Chondrocyte (in vitro differentiated cells): ENCODE results near the gene SULT1C2. TPM values are rescaled to one million over a fixed set of nuclear protein-coding genes. Genes with fewer than 3 reads are reported as not detected.

Source experiments
- DNase-seq: peaks from one replicate; pipeline ENCODE4 v3.0.0; 2021; ENCODE audit warnings: mixed read lengths, low spot score
- H3K27ac Mint-ChIP-seq: one replicate; pipeline ENCODE4 v1.8.0; 2021; ENCODE audit warnings: mild to moderate bottlenecking, moderate library complexity, mixed read lengths; ENCODE audit not compliant: unreplicated experiment
- H3K27me3 Mint-ChIP-seq: 2 replicates; pipeline ENCODE4 v1.8.0; 2021; ENCODE audit warnings: low read depth, mixed read lengths
- H3K36me3 Mint-ChIP-seq: 2 replicates; pipeline ENCODE4 v1.8.0; 2021; ENCODE audit warnings: low read depth, mixed read lengths
- H3K4me1 Mint-ChIP-seq: 2 replicates; pipeline ENCODE4 v1.8.0; 2021; ENCODE audit warnings: low read depth, mild to moderate bottlenecking, mixed read lengths
- H3K4me3 Mint-ChIP-seq: one replicate; pipeline ENCODE4 v1.8.0; 2021; ENCODE audit warnings: mild to moderate bottlenecking, moderate library complexity, mixed read lengths; ENCODE audit not compliant: unreplicated experiment
- H3K9me3 Mint-ChIP-seq: 2 replicates; pipeline ENCODE4 v1.8.0; 2021; ENCODE audit warnings: low read depth, mixed read lengths
- CTCF ChIP-seq: fragments of 200-600 bp; sonication (generic); IDR thresholded peaks from 2 replicates; pipeline ENCODE4 v1.5.0; 2021; ENCODE audit warnings: antibody characterized with exemption, mild to moderate bottlenecking, moderate library complexity
- total RNA-seq: library from RNA; stranded (reverse); gene quantifications from 3 replicates; pipeline ENCODE4 v1.2.1, GENCODE V29; 2021

The SULT1C2 gene
- total RNA-seq, 1 donor from 2014 or later = 0.27 TPM

- H3K27me3 Mint-ChIP-seq = peaks cover 36% of the 10 kb centered on the region
- TF ChIP-seq CTCF = no peak
These were observed 35.6 kb upstream of the SULT1C2 start for GRCh38 chr2:108253106-108253505.

DNA sequence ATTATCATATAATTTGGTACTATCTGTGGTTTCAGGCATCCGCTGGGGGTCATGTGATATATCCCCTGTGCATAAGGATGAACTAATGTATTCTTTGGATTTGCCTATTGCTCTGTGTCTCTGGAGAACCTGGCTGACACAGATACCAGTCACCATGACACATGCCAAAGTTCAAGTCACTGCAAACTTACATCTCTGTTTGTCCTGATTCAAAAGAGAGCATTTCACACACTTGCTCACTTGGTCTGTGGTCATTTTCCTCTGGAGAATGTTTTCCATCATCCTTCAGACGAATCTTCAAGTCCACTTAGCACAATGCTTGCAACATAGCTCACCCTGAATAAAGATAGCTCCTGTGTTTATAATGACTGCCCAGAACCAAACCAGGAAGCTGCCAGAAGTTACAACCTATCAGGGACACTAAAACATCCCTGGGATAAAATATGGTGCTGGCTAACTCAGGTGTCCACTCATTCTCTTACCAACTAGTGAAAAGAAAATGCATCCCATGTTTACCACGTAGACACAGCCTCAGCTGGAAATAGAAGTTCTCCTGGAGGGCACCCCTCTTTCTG is 30.9 kb upstream of the SULT1C2 start:
- no peak overlapping the region for H3K27ac Mint-ChIP-seq
- TF ChIP-seq CTCF = no peak
- no peaks in the 10 kb centered on the region for H3K9me3 Mint-ChIP-seq
- H3K27me3 Mint-ChIP-seq = peaks cover 18% of the 10 kb centered on the region
- H3K4me1 Mint-ChIP-seq = no peaks in the 10 kb centered on the region
- no peaks in the 10 kb centered on the region for H3K36me3 Mint-ChIP-seq
- H3K4me3 Mint-ChIP-seq = no peak overlapping the region
- DNase-seq = no peak

More at GRCh38 chr2:108253106-108253505, 35.6 kb upstream of the SULT1C2 start:
- H3K9me3 Mint-ChIP-seq = no peaks in the 10 kb centered on the region
- no peaks in the 10 kb centered on the region for H3K36me3 Mint-ChIP-seq
- H3K27ac Mint-ChIP-seq = no peak overlapping the region
- no peaks in the 10 kb centered on the region for H3K4me1 Mint-ChIP-seq
- no peak for DNase-seq
- no peak overlapping the region for H3K4me3 Mint-ChIP-seq

- peaks cover 11% of the 10 kb centered on the region for H3K27me3 Mint-ChIP-seq
- H3K36me3 Mint-ChIP-seq = no peaks in the 10 kb centered on the region
- H3K9me3 Mint-ChIP-seq = no peaks in the 10 kb centered on the region
- no peak for TF ChIP-seq CTCF
- H3K27ac Mint-ChIP-seq = no peak overlapping the region
- no peak for DNase-seq
- H3K4me1 Mint-ChIP-seq = no peaks in the 10 kb centered on the region
- no peak overlapping the region for H3K4me3 Mint-ChIP-seq
These were observed 27.9 kb upstream of the SULT1C2 start for GRCh38 chr2:108260773-108261172.

GRCh38 chr2:108262036-108262435 is 26.7 kb upstream of the SULT1C2 start:
- Mint-ChIP-seq H3K4me1 (peaks cover 4% of the 10 kb centered on the region), H3K27ac (no peak overlapping the region), H3K36me3 (no peaks in the 10 kb centered on the region), H3K4me3 (no peak overlapping the region), H3K27me3 (peaks cover 11% of the 10 kb centered on the region), H3K9me3 (no peaks in the 10 kb centered on the region)
- no peak for TF ChIP-seq CTCF
- no peak for DNase-seq

DNA sequence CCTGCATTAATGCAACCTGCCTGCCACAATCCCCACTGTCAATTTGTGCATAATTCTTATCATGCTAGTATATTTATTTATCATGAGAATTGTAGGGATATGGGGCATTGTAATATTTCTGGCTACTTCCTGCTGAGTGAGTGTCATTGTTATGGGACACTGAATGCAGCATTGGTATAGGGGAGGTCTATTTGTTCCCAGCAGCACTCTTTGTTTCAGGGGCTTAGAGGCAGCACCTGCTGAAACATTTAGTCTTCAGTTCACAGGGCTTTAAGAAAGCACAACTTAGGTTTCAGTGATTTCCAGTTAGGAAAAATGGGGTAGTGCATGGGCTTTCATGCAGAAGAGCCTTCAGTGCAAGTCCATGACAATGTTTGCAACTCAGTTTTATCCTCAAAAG is 25.3 kb upstream of the SULT1C2 start:
- H3K27ac Mint-ChIP-seq = no peak overlapping the region
- H3K36me3 Mint-ChIP-seq = no peaks in the 10 kb centered on the region
- TF ChIP-seq CTCF = no peak
- H3K4me1 Mint-ChIP-seq = peaks cover 18% of the 10 kb centered on the region
- no peaks in the 10 kb centered on the region for H3K9me3 Mint-ChIP-seq
- no peak overlapping the region for H3K4me3 Mint-ChIP-seq
- H3K27me3 Mint-ChIP-seq = peaks cover 11% of the 10 kb centered on the region
- no peak for DNase-seq
